ENCODE measurements around the gene STK39.

STK39 gene

DNA sequence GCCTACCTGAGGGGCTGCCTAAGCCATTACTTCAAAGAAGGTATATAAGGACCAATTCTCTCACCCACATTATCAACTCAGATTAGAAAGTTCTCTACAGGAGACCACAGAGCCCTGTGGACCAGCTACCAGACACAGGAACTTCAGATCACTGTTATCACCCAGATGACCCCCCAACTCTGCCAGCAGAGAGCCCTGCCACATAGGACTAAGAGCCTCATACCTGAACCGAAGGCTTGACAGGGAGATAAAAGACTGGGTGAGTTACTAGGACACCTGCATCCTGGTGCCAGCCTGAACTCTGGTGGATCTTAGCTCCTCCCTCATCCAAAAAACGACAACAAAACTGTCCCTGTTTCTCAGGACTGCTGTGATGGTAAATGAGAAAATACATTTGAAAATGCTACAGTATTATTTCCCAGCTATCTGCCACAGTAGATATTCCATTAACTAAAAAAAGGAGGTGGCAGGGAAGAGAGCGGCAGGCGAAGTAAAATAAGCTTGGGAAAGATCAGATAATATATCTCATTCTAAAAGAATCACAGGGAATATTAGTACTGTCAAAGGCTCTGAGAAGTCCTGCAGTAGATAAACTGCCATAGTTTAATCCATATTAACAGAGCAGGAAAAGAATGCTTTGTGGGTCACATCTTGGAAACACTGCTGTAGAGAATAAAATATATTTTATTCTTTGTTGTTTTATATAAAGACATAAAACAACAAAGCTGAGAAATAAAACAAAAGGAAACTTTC is 79.7 kb downstream of the STK39 start:
- no peak overlapping the region for H3K27ac ChIP-seq
- H3K27me3 ChIP-seq, result no peaks in the 10 kb centered on the region
- TF ChIP-seq, protein P1, sequence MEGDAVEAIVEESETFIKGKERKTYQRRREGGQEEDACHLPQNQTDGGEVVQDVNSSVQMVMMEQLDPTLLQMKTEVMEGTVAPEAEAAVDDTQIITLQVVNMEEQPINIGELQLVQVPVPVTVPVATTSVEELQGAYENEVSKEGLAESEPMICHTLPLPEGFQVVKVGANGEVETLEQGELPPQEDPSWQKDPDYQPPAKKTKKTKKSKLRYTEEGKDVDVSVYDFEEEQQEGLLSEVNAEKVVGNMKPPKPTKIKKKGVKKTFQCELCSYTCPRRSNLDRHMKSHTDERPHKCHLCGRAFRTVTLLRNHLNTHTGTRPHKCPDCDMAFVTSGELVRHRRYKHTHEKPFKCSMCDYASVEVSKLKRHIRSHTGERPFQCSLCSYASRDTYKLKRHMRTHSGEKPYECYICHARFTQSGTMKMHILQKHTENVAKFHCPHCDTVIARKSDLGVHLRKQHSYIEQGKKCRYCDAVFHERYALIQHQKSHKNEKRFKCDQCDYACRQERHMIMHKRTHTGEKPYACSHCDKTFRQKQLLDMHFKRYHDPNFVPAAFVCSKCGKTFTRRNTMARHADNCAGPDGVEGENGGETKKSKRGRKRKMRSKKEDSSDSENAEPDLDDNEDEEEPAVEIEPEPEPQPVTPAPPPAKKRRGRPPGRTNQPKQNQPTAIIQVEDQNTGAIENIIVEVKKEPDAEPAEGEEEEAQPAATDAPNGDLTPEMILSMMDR (IDR thresholded peaks at IDR 0.05), result no peak
- H3K9me3 ChIP-seq, result no peaks in the 10 kb centered on the region
- no peak overlapping the region for H3K4me3 ChIP-seq (ENCODE audit: low read depth in 1 of 2, low read length in 1 of 2)
- H3K4me1 ChIP-seq (ENCODE audit: control insufficient read depth in 1 of 2, insufficient read depth in 1 of 2, low read depth in 1 of 2, low read length in 1 of 2), result no peaks in the 10 kb centered on the region
- H3K36me3 ChIP-seq, result no peaks in the 10 kb centered on the region

DNA sequence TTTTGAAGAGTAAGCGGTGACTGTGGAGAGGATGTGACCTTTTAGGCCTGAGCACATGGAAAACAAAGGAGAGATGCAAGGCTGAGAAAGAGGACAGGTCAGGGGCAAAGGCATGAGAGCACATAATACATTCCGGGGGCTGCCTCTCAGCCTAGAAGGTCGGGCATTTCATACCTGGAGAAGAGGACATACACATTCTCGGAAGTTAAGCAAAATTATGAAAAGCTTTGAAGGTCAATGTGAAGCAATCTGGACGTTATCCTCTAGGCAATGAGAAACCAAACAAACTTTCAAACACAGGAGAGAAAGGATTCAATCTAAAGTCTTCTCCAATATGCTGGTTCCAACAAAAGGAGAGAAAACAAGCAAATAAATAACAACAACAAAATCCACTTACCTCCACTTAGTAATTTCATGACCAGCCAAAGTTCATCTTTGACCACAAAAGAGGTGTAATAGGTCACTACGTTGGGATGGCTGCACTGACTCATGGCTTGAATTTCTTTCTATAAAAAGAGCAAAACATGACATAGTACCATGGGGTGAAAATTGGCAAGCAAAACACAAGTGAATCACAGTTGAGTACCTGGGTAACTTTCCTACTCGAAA is 80.4 kb downstream of the STK39 start:
- Histone ChIP-seq H3K27me3 (no peaks in the 10 kb centered on the region), H3K27ac (no peak overlapping the region), H3K36me3 (no peaks in the 10 kb centered on the region), H3K9me3 (no peaks in the 10 kb centered on the region), H3K4me3 (ENCODE audit: low read depth in 1 of 2, low read length in 1 of 2) (no peak overlapping the region), H3K4me1 (ENCODE audit: control insufficient read depth in 1 of 2, insufficient read depth in 1 of 2, low read depth in 1 of 2, low read length in 1 of 2) (no peaks in the 10 kb centered on the region)
- TF ChIP-seq, protein P1 (IDR thresholded peaks at IDR 0.05), result no peak

DNA sequence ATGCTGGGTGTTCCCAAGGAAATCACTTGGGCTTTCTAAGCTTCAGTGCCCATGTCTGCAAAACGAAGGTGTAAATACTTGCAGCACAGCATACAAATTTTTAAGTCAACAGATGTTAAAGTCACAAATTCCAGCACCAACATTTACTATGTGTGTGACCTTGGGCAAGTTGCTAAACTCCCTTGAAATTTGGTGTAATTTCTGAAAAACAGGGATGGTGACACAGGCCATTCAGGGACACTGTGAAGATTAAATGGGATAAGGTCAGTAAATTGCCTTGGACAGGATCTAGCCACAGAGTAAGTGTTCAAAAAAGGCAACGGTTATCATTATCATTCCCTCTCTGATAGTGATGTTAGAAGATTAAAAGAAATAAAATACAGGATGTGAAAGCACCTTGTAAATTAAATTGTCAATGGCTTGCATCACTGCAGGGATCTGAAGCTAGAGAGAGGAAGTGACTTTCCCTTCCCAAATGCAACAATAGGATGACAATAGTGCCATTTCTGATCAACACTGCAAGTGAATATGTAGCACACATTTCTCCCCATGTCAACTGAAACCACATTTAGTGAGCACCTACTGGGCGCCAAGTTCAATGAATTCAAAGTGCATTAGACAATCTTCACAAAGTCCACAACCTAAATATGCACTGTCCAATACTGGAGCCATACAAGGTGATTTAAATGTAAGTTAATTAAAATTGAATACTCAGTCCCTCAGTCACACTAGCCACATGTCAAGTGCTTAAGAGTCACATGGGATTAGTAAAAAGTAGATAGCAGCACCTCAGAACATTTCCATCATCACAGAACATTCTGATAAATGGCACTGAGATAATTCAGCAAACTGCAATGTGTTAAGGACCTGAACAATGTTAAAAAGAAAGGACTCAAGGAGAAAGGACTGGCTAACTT is 81.2 kb downstream of the STK39 start:
- TF ChIP-seq, protein P1 (IDR thresholded peaks at IDR 0.05), result no peak
- Histone ChIP-seq H3K27ac (no peak overlapping the region), H3K4me1 (ENCODE audit: control insufficient read depth in 1 of 2, insufficient read depth in 1 of 2, low read depth in 1 of 2, low read length in 1 of 2) (no peaks in the 10 kb centered on the region), H3K9me3 (no peaks in the 10 kb centered on the region), H3K36me3 (no peaks in the 10 kb centered on the region), H3K27me3 (no peaks in the 10 kb centered on the region), H3K4me3 (ENCODE audit: low read depth in 1 of 2, low read length in 1 of 2) (no peak overlapping the region)

DNA sequence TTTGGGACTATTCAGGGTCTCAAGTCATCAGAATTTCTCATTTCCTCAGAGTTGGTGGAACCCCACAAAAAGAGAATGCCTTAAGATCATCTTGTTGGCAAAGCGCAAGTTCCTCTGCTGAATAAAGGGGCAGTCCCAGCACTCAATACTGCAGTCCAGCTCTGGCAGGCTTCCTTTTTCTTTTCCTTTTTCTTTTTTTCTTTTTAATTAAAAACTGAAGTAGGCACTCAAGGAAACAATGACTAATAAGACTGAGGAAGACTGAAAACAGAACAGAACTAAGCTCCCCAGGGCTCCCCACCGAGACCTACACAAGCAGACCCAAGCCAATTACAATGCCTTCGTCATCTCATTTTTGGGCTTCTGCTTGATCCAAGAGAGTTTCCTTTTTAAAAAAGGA is 82.0 kb downstream of the STK39 start:
- H3K9me3 ChIP-seq, result no peaks in the 10 kb centered on the region
- TF ChIP-seq, protein P1 (IDR thresholded peaks at IDR 0.05), result no peak
- H3K36me3 ChIP-seq, result no peaks in the 10 kb centered on the region
- no peak overlapping the region for H3K27ac ChIP-seq
- H3K4me1 ChIP-seq (ENCODE audit: control insufficient read depth in 1 of 2, insufficient read depth in 1 of 2, low read depth in 1 of 2, low read length in 1 of 2), result no peaks in the 10 kb centered on the region
- no peaks in the 10 kb centered on the region for H3K27me3 ChIP-seq
- H3K4me3 ChIP-seq (ENCODE audit: low read depth in 1 of 2, low read length in 1 of 2), result no peak overlapping the region

DNA sequence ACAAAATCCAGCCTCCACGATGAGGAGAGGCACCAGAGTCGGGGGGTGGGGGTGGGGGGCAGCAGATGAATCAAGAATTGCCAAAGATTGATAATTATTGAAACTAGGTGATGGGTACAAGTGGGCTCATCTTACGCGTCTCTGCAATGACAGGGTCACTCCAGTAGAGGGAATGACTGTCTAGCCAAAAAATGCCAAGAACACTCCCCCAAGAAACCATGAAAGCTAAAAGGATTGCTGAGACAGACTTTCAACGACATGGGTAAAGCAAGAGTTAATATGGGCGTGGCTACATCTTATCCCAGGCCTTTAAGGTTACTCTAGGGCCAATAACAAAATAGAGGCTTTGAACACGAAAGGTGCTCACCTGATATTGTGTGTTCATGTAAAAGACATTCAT is 86.5 kb downstream of the STK39 start:
- TF ChIP-seq, protein P1 (IDR thresholded peaks at IDR 0.05), result no peak
- Histone ChIP-seq H3K9me3 (no peaks in the 10 kb centered on the region), H3K27me3 (no peaks in the 10 kb centered on the region), H3K4me1 (ENCODE audit: control insufficient read depth in 1 of 2, insufficient read depth in 1 of 2, low read depth in 1 of 2, low read length in 1 of 2) (no peaks in the 10 kb centered on the region), H3K36me3 (no peaks in the 10 kb centered on the region), H3K27ac (no peak overlapping the region), H3K4me3 (ENCODE audit: low read depth in 1 of 2, low read length in 1 of 2) (no peak overlapping the region)

Measured in neutrophil (primary cell).